SK-N-SH (cell line): Measurements from ENCODE around the gene PSAT1.

Source experiments
- JUND ChIP-seq: IDR thresholded peaks from 2 replicates; pipeline ENCODE4 v1.4.0; 2012
- MEF2A ChIP-seq: IDR thresholded peaks from 2 replicates; pipeline ENCODE4 v1.4.0; 2012; ENCODE audit warnings: low read depth, borderline replicate concordance
- MXI1 ChIP-seq: IDR thresholded peaks from 2 replicates; pipeline ENCODE4 v1.6.1; 2012; ENCODE audit warnings: mild to moderate bottlenecking, low read depth, low read length, improper control_type of control experiment
- TF ChIP-seq, protein P1 (sequence below): fragments of 150-350 bp; IDR thresholded peaks from 2 replicates; pipeline ENCODE4 v1.6.1; 2017; ENCODE audit warnings: antibody characterized with exemption, low read length, low read depth, borderline replicate concordance
- TF ChIP-seq, protein P2 (sequence below): IDR thresholded peaks from 2 replicates; pipeline ENCODE4 v1.6.1; 2012; ENCODE audit warnings: mild to moderate bottlenecking, low read depth, low read length, moderate library complexity

DNA sequence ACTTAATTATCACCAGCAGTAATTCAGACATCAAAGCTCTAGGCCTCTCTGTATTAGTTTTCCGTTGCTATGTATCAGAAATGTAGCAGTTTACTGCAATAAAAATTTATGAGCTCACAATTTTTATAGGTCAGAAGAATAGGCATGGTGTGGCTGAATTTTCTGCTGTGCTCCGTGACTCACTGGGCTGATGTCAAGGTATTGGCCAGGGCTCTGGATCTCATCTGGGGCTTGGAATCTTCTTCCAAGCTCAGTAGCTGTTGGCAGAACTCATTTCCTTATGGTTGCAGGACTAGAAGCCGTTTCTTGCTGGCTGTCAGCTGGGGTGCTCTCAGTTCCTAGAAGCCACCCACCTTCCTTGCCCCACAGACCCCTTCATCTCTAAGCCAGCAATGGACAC is 66.3 kb downstream of the PSAT1 start:
- TF ChIP-seq MEF2A, result no peak
- no peak for TF ChIP-seq JUND
- TF ChIP-seq MXI1, result no peak
- TF ChIP-seq, protein P1, sequence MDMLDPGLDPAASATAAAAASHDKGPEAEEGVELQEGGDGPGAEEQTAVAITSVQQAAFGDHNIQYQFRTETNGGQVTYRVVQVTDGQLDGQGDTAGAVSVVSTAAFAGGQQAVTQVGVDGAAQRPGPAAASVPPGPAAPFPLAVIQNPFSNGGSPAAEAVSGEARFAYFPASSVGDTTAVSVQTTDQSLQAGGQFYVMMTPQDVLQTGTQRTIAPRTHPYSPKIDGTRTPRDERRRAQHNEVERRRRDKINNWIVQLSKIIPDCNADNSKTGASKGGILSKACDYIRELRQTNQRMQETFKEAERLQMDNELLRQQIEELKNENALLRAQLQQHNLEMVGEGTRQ, result no peak
- TF ChIP-seq, protein P2, sequence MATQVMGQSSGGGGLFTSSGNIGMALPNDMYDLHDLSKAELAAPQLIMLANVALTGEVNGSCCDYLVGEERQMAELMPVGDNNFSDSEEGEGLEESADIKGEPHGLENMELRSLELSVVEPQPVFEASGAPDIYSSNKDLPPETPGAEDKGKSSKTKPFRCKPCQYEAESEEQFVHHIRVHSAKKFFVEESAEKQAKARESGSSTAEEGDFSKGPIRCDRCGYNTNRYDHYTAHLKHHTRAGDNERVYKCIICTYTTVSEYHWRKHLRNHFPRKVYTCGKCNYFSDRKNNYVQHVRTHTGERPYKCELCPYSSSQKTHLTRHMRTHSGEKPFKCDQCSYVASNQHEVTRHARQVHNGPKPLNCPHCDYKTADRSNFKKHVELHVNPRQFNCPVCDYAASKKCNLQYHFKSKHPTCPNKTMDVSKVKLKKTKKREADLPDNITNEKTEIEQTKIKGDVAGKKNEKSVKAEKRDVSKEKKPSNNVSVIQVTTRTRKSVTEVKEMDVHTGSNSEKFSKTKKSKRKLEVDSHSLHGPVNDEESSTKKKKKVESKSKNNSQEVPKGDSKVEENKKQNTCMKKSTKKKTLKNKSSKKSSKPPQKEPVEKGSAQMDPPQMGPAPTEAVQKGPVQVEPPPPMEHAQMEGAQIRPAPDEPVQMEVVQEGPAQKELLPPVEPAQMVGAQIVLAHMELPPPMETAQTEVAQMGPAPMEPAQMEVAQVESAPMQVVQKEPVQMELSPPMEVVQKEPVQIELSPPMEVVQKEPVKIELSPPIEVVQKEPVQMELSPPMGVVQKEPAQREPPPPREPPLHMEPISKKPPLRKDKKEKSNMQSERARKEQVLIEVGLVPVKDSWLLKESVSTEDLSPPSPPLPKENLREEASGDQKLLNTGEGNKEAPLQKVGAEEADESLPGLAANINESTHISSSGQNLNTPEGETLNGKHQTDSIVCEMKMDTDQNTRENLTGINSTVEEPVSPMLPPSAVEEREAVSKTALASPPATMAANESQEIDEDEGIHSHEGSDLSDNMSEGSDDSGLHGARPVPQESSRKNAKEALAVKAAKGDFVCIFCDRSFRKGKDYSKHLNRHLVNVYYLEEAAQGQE, result no peak
